Eye (tissue), 1 donor: Measurements from ENCODE around the gene CLCNKB.
"Not testable (repeated sequence)": the region's sequence is repeated elsewhere in the genome, so short reads cannot be mapped to it uniquely, and the experiment has no call there.

Source experiments
- DNase-seq: peaks from one replicate; pipeline ENCODE4 v3.0.0-alpha.2; 2015

The CLCNKB gene

DNA sequence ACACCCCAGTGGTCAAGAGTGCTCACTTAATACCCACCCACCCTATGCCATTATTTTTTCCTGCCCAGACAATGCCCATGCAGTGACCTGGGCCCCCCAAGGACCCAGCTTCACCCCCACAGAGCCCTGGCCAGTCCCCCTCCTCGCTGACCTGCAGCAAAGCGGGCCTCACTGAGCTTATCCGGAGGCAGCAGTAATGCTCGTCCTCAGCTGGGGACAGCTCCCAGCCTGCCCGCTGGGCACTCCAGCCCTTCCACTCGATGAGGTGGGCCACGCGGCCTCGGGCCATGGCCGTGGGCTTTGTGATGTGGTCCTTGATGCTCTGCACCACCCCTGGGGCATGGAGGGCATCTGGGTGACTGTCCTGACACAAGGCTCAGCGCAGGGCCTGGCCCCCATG, 7.1 kb upstream of the CLCNKB start:
- DNase-seq: not testable (repeated sequence)

DNA sequence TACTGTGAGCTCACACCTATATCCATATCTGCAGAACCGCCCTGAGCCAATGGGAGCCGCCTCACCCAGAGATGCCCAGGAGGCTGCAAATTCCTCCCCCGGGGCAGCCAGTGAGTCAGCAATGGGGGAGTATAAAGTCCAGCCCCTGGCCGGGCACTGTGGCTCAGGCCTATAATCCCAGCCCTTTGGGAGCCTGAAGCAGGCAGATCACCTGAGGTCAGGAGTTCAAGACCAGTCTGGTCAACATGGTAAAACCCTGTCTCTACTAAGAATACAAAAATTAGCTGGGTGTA, 5.0 kb upstream of the CLCNKB start:
- DNase-seq: no peak

DNA sequence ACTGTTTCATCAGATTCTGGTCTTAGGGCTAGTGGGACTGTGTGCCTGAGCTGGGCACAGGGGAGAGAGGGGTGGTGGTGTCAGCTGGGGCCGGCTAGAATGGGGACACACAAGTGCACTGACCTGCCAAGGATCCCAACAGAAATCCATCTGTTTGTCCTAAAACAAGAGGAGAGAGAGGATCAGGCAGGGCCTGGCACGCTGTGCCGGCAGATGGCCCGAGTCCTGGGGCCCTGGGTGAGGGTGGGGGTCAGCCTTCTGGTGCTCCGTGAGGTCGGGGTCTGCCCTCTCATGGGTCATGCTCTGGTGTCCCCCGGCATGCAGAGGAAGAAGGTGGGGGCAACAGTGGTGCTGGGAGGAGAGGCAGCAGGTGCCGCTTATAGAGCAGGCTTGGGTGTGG, 3.7 kb upstream of the CLCNKB start:
- not testable (repeated sequence) for DNase-seq

DNA sequence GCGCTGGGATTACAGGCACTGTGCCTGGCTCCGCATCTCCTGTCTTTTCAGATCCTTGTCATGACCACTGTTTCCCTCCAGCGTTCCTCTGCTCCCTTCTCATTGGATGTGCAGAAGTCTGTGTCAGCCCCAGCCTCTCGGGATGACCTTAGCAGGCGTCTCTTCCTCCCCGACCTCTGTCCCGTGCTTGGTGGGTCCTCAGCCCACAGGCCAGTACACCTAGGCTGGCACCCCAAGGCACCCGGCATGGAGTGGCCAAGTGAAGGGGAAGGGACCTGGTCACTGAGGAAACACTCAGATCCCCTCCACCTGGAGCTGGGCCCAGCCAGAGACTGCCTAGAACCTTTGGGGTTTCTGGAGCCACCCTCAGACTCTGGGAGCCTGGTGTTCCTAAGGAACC, 2.4 kb upstream of the CLCNKB start:
- DNase-seq: no peak

DNA sequence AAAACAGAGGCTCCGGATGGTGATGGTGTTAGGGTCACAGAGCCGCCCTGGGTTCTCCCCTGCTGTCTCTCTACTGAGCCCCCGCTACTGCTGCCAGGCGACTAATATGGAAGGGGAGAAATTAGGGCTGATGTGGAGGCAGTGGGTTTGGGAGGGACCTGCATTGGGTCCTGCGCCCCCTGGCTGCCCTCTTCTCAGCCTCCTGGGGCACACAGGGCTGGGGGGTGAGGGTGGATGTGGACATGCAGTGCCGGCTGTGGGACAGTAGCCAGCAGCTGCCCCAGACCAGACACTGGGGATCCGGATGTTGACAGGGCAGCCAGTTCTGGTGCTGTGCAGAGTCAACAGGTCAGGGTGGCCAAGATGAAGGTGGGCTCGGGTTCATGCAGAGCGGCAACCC, 1.5 kb upstream of the CLCNKB start:
- DNase-seq: no peak

DNA sequence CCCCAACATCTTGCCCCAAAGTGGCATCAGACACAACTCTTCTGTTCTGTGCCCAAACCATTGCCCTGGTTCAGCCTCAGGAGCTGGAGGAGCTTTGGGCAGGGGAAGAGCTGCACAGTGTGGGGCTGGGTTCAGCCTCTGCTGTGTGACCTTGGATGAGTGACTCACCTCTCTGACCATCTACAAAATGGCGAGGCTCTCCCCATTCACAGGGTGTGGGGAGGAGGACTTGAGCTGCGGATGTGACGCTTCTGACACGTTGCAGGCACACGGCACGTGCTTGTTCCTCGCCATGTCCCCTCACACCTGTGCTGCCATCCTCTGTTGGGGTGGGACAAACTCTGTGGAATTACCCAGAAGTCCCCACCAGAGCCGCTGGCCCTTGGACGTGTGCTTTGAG, 928 bp upstream of the CLCNKB start:
- not testable (repeated sequence) for DNase-seq

DNA sequence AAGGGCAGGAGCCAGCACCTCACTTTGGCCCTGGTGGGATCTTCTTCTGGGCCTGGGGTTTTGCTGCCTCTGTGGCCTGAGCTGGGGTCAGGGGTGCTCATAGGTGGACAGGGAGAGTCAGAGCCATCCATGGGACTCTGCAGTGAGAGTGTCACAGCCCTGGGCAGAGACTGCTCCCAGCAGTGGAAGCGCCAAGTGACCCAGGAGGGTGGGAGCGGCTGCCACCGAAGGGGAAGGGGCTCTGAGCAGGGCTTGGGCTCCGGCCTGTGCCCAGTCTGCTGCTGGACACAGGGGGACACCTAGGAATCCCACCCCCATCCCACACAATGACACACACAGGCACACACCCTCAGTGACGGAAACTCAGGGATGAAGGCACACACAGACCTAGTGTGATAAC, 368 bp downstream of the CLCNKB start:
- DNase-seq: no peak

DNA sequence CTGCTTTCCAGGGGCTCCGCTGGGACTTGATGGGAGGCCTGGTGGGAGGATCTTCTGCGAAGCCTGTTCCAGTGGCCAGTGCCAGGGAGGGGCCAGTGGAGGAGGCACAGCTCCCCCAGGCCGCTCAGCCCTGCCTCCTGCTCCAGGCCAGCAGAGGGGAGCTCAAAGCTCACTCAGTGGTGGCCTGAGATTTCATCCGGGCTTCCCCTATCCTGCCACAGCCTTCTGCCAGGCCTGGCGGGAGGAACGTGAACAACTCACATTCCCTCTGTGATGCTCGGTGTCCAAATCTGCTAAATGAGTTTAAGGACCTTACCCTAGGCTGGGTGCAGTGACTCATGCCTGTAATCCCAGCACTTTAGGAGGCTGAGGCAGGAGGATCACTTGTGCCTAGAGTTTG, 3.3 kb downstream of the CLCNKB start:
- no peak for DNase-seq

DNA sequence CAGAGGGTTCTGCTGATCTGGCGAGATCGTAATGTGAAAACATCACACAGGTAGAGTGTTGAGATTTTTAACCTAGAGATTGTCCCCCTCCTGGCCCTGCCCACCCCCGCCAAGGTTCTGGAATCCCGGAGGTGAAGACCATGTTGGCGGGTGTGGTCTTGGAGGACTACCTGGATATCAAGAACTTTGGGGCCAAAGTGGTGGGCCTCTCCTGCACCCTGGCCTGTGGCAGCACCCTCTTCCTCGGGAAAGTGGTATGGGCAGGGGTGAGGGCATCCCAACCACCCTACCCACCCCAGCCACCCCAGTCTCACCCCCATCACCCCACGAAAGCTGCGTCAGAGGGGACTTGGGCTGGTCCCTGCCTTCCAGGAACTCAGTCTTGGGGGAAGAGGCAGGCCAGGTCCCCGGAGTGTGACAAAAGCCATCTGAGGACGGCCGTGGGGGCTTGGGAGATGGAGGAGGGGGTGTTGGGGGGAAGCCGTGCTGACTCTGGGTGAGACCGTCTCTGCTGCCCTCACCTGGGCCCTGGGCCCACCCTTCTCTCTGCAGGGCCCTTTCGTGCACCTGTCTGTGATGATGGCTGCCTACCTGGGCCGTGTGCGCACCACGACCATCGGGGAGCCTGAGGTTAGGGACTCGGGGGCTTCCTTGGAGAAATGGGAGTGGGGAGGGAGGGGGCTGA, 4.4 kb downstream of the CLCNKB start:
- no peak for DNase-seq

DNA sequence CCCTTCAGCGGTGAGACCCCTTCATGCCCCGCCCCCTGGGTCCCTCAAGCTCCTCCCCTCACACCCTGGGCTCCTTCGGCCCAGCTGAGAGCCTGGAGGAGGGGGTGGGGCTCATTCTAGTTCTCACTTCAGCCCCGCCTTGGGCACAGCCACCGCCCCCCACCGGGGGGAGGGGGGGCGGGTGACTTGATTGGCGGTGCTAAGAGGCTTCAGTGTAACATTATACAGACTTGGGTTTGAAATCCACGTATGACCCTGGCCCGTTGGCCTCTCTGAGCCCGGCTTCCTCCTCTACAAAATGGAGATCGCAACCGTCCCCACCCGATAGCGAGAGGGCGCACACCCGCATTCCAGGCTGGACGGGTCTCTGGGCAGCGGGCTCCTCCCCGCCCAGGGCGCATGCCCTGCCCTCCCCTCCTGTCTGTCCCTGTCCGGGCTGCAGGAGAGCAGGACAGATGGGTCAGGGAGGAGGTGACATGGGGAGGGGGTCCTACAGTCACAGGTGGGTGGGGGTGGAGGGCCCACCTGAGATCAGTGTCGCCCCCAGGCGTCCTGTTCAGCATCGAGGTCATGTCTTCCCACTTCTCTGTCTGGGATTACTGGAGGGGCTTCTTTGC, 5.1 kb downstream of the CLCNKB start:
- peak; percentile 92 for DNase-seq

DNA sequence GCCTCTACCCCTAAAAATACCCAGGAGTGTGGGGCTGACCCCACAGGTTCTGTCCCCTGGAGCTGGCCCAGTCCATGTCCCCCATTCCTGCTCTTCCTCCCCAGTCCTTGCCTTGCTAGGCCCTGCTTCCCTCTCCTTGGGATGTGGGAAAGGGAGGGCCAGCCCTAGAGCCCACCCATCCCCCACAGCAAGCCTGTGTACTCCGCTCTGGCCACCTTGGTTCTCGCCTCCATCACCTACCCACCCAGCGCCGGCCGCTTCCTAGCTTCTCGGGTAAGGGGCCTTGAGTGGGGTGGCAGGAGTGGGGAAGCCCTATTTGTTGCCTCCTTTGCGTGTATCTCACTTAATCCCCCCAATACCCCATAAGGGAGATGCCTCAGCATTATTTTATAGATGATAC, 6.7 kb downstream of the CLCNKB start:
- no peak for DNase-seq

DNA sequence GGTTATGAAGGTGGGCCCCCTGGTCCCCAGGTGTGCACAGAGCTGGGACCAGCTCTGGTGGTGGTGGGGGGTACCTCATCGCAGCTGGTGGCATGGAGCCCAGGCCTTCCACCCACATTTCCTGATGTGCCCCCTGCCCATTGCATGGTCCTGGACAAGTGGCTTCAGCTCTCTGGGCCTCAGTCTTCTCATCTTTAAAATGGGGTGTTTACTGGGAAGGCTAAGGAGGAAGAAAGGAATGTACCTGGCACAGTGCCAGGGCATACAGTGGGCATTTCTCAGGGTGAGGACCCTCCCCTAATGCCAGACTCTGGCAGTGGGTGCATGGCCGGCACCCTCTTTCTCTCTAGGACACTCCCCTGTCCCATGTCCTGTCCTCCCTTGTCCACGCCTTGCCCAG, 7.5 kb downstream of the CLCNKB start:
- no peak for DNase-seq

DNA sequence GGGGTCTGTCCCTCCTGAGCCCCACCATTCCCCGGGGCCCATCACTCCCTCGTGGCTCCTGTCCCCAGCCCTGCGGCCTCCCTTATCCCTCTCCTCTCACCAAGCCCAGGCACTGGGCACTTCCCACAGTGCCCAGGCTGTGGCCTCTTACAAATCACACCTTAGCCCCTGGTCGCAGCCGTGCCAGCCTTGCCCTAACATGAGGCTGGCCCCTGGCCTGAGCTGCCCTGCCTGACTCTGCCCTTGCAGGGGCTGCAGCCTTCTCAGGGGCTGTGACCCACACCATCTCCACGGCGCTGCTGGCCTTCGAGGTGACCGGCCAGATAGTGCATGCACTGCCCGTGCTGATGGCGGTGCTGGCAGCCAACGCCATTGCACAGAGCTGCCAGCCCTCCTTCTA, 8.4 kb downstream of the CLCNKB start:
- DNase-seq: not testable (repeated sequence)

DNA sequence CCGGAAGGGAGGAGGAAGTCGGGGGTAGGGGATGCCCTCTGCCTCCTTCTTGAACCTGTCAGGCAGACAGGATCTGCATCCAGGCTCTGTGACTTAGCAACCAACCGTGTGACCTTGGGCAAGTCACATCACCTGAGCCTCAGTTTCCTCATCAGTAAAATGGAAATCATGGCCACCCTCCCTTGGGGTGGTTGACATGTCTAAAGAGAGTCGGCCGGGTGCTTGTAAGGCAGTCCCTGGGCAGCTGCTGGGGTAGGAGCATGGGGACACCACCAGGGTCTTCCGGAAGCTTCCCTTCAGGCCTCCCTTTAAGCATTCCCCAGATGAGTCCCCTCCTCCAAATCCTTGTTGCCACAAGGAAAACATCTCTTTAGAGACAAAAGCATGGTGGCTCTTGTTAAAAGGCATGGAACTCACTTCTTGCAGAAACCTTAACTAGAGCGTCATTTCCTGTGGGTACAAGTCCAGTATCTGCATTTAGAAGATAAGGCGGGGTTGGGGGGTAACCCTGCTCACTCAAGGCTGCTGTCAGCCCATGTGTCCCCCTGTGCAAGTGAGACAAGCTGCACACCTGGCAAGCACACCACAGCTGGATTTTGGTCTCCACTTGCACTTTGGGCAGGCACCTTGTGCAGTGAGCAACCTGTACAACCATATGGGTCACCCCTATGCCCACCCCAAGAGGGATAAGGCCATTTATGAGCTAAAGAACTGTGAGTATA, 10.4 kb downstream of the CLCNKB start:
- no peak for DNase-seq

DNA sequence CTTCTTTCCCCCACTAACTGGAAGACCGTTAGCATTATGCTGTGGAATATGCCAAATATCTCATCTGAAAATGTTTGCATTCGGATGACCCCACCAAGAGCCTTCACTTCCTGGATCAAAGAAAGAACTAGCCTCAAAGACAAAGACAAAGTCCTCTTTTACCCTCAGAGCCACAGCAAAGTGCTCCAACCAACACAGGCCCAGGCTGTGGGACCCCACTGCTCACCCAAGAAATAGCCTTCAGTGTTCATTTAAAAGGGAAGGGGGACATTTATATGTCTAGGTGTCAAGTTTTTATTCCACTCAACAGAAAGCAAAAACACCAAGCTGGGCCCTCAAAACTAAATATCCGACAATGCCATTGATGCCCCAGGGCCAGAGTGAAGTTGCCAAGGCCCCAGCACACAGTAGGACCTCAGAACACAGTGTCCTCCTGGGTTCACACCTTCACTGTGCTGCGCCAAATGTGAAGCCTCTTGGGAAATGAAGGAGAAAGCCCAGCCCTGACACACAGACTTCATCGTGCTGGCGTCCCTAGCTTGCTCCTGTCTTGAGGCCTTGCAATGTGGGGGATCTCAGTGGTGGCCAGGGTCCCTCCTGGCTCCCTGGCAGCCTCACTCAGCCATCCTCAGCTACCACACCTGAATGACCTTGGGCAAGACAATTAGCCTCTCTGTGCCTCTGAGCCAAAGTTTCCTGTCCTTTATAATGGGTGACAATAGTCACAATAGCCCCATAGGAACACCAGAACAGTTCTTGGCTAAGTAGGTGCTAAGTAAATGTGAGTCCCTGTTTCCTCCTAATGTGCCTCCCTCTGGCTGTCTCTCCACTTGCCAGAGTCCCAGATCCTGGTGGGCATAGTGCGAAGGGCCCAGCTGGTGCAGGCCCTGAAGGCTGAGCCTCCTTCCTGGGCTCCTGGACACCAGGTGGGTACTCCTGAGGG, 11.3 kb downstream of the CLCNKB start:
- DNase-seq: no peak

DNA sequence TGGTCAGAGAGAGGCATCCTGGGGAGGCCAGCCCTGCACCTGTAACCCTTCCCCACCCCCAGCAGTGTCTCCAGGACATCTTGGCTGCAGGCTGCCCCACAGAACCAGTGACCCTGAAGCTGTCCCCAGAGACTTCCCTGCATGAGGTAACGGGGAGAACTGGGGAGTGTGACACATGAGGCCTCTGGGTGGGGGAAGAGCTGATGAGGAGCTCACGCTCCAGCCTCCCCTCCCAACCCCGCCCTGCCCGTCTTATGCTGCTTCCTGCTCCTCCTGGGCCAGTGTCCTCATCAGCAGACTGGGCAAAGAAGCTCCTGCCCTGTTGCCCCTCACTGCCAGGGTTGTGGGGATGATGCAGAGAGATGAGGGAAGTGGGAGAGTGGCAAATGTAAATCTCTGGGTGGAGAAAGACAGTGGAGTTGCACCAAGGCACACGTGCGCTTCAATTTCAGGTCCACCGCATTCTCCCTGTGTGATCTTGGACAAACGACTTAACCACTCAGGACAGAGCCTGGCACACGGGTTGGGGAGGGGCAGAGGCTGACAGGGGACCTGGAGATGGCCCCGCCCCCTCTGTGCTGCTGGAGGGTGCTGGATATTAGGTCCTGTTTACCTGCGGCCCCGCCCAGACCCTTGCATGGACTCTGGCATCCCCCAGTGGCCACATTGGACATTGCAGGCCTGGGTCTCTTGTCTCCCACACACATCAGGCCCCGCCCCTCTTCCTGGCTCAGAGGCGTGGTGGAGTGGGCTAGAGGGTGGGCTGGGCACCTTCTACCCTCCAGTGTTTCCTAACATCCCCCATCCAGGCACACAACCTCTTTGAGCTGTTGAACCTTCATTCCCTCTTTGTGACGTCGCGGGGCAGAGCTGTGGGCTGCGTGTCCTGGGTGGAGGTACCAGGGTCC, 12.3 kb downstream of the CLCNKB start:
- DNase-seq: peak; percentile 96

DNA sequence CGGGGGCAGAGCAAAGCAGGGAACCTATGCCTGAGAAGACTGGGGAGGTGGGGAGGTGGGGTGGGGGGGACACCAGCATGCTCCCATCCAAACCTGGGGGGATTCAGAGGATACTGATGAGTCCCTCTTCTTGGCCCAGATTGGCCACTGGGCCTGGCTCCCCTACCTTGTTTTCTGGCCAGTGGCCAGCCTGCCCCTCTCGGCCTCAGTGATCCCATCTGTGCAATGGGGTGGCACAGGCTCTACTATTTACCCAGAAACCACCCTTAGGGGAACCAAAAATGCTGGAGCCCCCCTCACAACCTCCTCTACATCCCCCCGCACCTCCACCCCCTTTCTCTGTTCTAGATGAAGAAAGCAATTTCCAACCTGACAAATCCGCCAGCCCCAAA, 12.9 kb downstream of the CLCNKB start:
- not testable (repeated sequence) for DNase-seq

DNA sequence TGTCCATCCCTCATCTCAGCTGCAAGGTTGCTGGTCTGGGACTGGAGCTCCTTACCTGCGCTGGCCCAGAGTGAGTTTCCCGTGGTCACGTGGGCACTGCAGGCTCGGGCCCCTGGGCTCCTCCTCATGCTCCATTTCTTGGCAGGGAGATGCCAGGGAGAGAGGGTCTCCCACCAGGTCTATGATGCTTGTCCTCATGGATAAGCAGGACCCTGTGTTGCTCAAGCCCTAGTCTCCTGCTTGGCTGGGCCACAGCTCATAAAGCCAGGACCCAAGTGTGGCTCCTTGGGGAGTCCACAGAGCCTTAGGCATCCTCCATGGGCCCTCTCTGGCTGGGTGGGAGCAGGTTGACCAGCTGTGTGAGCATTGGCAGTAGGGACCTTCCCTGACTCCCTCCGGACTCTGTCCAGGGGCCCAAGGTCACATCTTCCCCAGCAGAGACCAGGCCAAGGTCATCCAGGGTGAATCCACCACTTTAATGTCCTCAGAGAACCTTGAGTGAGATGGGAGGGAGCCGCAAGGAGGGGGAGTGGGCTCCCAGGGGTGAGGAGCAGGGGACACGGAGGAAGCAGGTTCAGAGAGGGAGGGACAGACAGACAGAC, 13.8 kb downstream of the CLCNKB start:
- DNase-seq: not testable (repeated sequence)

DNA sequence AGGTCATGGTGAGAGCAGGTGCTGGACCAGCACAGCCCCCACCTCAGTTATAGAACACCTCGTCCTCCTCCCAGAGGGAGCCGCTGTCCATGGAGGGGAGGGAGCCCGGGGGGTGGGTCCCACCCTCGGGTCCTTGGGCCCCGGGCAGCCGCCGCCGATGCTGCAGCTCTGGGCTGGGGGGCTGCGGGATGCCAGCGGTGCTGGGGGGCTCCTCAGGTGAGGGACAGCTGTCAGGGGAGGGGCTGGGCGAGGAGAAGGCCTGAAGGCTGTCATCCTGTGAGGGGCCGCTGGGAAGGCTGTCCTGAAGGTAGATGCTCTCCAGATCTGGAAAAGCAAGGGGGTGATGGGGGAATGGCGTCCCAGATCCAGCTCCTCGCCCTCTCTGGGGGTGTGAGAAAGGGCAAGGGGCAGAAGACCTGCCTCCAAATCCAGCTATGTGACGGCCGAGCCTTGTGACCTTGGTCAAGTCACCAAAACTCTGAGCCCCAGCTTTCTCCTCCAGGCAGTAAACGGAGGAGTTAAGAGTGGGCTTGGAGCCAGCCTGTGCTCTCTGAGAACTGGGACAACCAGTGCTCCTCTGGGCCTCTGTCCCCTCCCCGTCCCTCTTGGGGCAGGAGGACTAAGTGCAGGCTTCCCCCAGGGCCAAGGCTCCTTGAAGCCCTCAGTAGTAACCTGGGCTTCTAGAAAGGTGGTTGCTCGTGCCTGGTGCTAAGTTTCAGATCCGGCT, 15.0 kb downstream of the CLCNKB start:
- DNase-seq: not testable (repeated sequence)

DNA sequence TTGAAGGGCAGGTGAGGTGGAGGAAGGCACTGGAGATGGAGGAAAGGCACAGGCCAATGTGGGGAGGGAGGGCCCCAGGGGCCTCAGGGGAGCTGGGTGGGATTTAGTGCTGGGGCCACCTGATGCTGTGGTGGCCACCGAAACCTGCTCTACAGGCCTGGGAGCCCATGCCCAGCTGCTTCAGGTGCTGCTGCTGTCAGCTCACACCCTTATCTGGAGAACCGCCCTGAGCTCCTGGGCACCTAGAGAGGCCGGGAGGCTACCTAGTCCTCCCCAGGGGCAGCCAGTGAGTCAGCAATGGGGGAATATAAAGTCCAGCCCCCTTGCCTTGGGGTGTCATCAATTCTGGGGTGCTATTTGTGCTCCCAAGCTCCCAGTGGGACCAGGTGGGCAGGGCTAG, 17.7 kb downstream of the CLCNKB start:
- DNase-seq: no peak
